ACHN (cell line): ENCODE results near the gene PTPN23.

Experiments used
- DNase-seq: peaks from one replicate; pipeline ENCODE4 v3.0.0-alpha.2; 2015
- in situ Hi-C: cut with HindIII; loops from 2 replicates; pipeline ENCODE4 v1.10.0; 2017; ENCODE audit warnings: low sequenced_read_pairs, low pct_ligation_motif_present, low pct_unique_long_range_greater_than_20kb

The PTPN23 gene

DNA sequence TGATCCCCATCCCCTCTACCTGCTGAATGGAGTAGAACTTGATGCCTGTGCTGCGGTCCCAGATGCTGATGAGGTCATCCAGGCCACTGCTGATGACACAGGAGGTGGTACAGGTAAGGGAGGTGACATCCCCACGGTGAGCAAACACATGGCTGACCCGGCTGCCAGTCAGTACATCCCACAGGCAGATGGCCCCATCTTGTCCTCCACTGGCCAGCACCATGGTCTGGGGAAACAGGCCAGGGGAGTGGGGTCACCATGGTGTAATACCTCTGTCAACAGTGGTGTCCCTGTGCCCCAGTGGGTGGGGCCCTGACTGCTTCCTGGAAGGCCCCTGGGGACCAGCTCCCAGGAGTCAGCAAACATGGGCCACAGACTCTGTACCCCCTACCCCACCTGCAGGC is 33.3 kb downstream of the PTPN23 start:
- no peak for DNase-seq
- in situ Hi-C loops = no loop called here

GRCh38 chr3:47414666-47415587 is 34.1 kb downstream of the PTPN23 start:
- DNase-seq = no peak
- in situ Hi-C loops = no loop called here

DNA sequence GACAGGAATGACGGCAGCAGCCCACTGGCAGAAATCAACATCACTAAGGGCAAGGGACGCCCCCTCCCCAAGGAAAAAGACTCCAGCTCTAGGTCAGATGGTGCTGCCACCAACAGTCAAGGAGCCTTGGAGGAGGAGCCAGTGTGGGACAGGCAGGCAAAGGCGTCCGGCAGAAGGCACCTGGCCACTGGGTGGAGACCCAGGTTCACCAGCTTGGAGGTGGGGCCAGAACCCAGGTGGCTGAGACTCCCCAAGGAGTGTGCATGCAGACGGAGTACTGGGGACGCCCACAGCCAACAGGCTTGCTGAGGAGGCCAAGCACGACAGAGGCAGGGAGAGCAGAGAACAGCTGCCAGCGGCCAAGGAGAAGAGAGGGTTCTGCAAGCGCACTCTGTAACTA is 35.2 kb downstream of the PTPN23 start:
- no peak for DNase-seq
- in situ Hi-C loops = no loop called here

GRCh38 chr3:47418167-47419082 is 37.6 kb downstream of the PTPN23 start:
- DNase-seq = peak; percentile 6
- in situ Hi-C loops = no loop called here

DNA sequence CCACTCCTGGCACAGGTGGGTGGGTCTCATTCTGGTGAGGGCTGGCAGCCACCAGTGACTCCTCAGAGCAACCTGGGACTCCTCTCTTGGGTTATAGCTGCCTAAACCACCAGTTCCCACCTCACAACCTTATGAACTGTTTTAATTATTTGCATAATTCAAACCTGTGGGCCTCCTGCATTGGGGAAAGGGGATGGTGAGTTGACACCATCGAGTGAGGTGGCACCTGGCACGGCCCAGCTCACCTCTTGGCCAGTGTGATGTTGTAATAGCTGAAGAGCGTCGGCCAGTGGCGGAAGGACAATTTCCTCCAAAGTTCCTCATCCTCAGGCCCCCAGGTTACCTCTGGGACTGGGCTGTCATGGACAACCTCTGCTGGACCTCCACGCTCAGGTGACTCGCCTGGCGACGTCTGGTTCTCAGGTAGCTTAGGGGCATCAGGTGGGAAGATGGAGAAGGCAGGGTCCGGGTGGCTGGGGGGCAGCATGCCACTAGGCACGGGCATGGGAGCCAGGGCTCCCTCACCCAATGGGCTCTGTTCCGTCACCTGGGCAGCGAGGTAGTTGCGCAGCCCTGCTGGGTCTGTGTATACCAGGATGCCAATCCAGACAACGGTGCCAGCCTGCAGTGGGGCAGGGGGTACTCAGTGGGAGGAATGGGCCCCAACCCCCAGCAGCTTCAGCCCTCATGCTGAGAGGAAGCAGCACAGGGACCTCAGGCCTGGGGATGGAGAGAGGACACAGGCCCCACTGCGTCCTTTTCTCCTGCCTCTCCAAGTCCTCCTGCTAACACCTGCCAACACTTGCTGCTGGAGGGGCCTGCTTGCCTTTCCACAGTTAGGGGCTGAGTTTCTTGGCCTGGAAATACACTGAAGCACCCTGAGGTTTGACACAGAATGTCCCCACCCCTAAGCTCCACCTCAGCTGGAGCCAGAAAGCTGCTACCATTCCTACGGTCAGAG is 38.5 kb downstream of the PTPN23 start:
- DNase-seq = no peak
- in situ Hi-C loops = no loop called here

- in situ Hi-C loops = no loop called here
- no peak for DNase-seq
These were observed 39.2 kb downstream of the PTPN23 start for GRCh38 chr3:47420044-47420430.

DNA sequence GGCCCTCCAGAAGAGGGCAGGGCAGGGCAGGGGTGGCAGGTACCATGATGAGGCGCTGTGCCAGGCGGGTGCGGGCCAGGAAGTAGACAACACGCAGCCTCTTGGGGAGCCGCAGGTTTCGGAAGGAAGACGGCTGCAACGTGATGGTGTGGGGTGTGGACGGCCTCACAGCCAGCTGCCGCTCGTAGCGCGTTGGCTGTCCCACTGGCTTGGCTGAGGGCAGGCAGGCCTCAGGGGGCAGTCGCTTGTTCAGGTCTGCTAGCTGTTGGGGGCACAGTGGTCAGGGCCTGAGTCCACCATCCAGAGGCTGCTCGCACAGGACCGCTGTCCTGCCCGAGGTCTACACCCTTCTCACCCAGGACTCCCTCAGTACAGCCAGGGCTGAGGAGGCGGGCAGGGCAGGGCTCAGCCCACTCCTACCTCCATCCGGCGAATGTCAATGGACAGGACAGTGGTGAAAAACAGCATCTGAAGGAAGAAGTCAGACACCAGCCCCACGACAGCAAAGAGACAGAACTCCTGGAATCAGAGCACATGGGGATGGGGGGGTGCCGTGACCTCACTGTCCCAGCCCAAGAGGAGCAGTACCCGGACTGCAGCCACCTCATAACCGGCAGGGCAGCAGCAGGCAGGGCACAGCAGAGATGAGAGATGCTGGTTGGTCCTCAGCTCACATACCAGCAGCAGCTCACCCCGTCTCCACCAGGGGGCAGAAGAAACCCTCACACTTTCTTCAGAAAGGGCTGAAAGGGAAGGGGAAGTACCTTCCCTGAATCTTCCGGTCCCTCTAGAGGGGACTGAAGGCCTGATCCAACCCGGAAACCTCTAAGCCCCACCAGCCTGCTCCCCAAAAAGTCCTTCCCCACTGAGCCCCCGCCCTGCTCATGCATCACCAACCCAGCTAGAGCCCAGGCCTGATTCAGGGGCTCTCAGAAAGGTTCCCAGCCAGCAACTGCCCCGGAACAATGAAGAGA is 40.0 kb downstream of the PTPN23 start:
- DNase-seq = peak; percentile 84
- in situ Hi-C loops = no loop called here

- peak; percentile 15 for DNase-seq
- in situ Hi-C loops = no loop called here
These were observed 41.2 kb downstream of the PTPN23 start for GRCh38 chr3:47421741-47422649.

GRCh38 chr3:47422743-47423142 is 41.9 kb downstream of the PTPN23 start:
- in situ Hi-C loops = no loop called here

DNA sequence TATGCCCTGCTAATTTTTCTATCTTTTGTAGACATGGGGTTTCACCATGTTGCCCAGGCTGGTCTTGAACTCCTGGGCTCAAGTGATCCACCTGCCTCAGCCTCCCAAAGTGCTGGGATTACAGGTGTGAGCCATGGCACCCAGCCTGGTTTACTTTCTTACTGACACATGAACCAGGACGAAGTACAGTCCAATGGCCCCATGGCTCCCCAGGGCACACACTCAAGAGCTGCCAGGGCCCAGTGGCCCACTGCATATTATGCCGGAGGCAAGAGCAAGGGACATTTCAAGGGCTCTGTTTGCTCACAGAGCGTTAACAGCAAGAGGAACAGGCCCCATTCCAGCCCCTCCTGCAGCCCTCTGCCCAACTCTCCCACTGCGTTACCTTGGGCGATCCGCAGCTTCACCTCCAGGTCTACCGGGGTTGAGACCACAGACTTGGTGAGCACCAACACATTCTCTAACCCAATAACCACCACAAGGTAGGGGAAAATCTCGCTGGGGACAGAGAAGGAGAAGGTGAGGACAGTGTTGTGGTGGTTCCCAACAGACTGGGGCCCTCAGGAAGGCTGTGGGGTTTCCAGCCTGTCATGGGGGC is 42.8 kb downstream of the PTPN23 start:
- no peak for DNase-seq
- in situ Hi-C loops = no loop called here

More at GRCh38 chr3:47422743-47423142, 41.9 kb downstream of the PTPN23 start:
- DNase-seq = no peak

GRCh38 chr3:47424434-47425382 is 43.9 kb downstream of the PTPN23 start:
- no peak for DNase-seq
- in situ Hi-C loops = no loop called here

GRCh38 chr3:47425383-47425778 is 44.6 kb downstream of the PTPN23 start:
- in situ Hi-C loops = no loop called here
- no peak for DNase-seq

DNA sequence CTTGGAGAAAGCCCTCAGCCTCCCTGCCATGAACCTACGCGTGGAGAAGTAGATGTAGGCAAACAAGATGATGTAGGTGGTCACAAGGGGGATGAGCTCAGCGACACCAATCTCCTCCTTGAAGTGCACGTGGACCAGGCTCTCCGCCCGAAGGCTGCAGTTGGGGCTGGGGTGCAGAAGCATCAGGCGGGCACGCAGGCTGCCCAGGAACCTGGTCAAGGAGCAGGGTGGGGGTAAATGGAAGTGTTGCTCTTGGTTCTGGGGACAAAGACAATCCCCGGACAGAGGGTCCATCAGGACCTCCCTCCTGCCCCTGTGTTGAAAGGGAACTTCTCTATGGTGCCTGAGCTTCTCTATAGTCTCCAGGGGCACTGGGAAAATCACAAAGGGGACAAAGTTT is 45.1 kb downstream of the PTPN23 start:
- in situ Hi-C loops = no loop called here

DNA sequence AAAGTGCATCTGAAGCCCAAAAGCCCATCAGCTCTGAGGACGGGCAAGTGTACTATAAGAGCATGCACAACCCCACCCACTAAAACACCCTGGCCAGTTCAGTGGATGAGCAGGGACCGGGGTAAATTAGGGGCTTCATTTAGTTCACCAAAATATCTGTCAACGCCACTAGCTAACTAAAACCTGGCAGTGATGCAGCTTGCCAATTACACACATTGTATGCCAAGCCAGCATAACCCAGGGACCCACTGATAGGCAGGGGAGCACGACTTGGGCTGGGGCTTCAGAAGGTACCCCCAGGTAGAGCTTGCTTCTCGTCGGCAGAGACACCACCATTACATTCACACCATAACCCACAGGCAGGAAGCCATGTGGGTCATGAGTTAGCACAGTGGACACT is 47.0 kb downstream of the PTPN23 start:
- in situ Hi-C loops = no loop called here
- DNase-seq = no peak

More for the DNA sequence above, 45.1 kb downstream of the PTPN23 start:
- DNase-seq = no peak

DNA sequence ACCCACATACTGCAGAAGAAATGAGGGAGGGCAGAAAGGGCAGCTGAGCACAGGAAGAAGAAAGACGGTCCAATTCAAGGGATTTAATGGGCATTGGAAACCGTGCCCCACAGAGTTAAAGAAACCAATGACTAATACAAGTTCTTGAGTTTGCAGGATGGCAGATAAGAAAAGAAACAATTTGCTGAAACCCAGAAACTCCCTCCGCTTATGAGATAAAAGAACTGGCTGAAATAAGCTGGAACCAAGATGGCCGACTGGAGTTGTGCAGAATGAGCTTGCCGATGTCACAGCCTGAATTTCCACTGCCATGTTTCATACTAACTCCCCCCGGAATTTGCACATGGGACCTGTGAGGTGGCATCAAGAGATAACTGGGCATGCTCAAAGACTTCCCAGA is 47.8 kb downstream of the PTPN23 start:
- in situ Hi-C loops = no loop called here
- no peak for DNase-seq
